Measurements from ENCODE around the gene SGK1. TPM values are rescaled to one million over a fixed set of nuclear protein-coding genes. Genes with fewer than 3 reads are reported as not detected.

SGK1 gene
- total RNA-seq, 4 donors from 2014 or later = 78.8 to 221 (median 164) TPM

DNA sequence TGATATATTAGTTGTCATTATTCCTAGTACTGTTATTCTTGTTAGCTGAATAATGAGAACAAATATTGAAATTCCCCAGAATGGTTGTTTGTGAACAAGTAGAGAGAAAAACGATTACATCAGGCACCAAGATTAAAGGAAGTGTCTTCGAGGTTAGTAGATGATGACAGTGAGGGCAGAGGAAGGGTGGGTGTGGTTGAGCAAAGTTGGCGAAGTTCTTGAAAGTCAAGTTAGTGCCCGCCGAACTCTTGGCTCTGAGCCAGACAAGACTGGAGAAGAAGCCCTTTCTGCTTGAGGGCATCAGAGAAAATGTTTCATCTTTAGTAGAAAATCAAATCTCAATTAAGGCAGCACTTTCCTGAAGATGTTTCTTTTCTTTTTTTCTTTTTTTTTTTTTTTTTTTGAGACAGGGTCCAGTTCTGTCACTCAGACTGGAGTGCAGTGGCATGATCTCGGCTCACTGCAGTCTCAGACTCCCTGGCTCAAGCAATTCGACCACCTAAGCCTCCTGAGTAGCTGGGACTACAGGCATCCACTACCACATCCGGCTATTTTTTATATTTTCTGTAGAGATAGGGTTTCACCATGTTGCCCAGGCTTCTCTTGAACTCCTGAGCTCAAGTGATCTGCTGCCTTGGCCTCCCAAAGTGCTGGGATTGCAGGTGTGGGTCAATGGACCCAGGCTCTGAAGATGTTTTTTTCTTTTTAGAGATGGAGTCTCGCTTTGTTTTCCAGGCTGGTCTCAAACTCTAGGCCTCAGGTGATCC is 77.1 kb downstream of the SGK1 start:
- TF ChIP-seq CTCF (IDR thresholded peaks at IDR 0.05; ENCODE audit: low read depth) = no peak

DNA sequence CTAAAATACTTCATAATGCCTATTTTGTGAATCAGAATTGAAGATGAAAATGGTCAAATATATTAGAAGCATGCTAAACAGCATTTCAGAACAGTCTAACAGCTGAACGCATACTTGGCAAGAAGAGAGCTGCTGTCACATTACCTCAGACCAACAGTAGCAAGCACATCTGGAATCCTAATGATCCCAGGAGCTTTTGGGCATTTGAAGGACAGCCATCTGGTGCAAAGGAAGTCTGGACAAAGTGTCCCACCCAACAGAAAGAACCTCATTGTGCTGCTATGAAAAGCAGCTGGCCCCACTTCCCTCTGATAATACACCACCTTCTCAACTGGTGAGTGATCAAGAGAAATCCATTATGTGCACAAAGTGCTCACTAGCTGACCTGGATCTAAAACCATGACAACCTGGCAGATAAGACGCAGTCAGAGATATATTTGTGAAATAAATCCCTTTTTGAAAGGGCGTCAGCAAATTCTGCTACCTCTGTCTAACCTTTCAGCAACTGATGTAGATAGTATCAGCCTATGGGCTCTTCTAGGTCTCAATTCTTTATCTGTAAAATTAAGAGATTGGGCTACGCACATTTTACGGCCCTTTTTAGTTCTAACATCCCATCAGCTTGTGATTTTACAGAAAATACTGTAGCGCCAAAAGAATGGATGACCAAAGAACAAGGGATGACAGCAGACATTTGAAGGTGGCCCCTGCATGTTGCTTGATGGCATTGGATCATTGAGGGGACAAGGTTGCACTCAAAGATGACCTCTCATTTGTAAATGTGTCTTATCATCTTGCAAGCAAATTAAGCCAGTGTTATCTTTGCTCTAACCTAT is 78.7 kb downstream of the SGK1 start:
- TF ChIP-seq CTCF (IDR thresholded peaks at IDR 0.05; ENCODE audit: low read depth) = no peak

GRCh38 chr6:134238006-134238405 is 79.9 kb downstream of the SGK1 start:
- no peak for TF ChIP-seq CTCF (IDR thresholded peaks at IDR 0.05; ENCODE audit: low read depth)

DNA sequence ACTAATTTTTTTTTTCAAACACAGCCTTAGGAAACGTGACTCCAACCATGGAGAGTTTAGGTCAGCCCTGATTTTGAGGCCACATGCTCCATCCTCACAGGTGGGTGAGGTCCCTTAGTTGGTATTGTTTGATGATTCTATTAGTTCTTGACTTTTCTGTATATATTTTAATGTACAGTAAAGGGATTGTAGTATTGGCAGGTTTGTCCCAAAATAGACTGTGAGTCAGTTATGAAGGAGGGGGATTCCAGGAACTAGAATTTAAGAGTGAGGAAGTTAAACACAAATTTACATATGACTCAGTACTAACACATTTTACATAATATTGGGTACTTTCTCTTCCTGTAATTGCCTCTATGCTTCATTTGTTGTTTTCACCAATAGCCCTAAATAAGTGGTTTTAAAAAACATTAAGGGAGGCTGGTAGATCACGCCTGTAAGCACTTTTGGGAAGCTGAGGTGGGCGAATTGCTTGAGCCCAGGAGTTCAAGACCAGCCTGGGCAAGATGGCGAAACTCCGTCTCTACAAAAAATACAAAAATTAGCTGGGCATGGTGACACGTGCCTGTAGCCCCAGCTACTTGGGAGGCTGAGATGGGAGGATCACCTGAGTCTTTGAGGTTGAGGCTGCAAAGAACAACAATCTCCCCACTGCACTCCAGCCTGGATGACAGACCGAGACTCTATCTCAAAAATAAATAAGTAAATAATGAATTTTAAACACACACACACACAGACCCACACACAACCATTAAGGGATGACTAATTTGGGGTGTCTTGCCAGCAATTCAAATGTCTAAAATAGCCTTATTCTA is 81.8 kb downstream of the SGK1 start:
- no peak for TF ChIP-seq CTCF (IDR thresholded peaks at IDR 0.05; ENCODE audit: low read depth)

DNA sequence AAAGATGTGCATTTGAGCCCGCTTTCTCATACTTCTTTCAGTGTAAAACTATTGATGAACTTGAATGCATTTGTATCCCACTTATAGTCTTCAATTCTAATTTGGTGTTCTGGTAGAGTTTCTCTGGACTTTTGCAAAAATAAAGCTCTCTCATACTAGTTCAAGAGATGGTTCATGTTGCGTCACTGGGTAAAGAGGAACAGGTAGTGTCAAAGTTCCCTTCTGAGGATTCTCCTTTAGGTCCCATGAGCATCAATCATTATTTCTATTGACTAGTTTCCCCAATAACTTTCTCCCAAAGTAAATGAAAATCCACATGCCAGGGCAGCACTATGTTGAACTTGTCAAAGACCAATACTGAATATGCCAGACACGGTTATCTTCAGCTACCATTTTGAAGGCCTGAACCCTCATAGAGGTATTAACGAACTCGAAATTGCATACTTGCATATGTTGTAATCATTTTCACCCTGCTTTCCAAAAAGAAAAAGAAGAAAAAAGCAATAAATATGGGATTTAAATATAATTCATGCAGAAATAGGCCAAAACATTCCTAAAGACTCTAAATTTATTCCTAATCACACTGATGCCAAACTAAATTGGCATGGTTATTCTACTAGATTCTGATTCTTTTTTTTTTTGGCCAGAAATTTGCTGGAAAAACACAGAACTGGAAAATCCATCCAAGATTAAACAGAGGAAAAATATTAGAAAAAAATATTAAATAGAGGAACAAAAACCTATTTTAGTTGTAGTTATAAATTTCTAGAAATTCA is 84.5 kb downstream of the SGK1 start:
- TF ChIP-seq CTCF (IDR thresholded peaks at IDR 0.05; ENCODE audit: low read depth) = no peak

GRCh38 chr6:134230940-134231339 is 87.0 kb downstream of the SGK1 start:
- no peak for TF ChIP-seq CTCF (IDR thresholded peaks at IDR 0.05; ENCODE audit: low read depth)
